ENCODE results near the gene F13A1.

GRCh38 chr6:6333501-6333900 lies 13.0 kb upstream of the F13A1 start:
- TF ChIP-seq CTCF (IDR thresholded peaks at IDR 0.05) (no peak), POLR2A (IDR thresholded peaks at IDR 0.05) (no peak)

Data from uterus (tissue), 2 donors.